Measurements from ENCODE around the gene LRATD1. TPM values are rescaled to one million over a fixed set of nuclear protein-coding genes. Genes with fewer than 3 reads are reported as not detected.

The LRATD1 gene
- total and polyA plus RNA-seq, 2 experiments from 2014 or later: 42.1 to 49.9 TPM

DNA sequence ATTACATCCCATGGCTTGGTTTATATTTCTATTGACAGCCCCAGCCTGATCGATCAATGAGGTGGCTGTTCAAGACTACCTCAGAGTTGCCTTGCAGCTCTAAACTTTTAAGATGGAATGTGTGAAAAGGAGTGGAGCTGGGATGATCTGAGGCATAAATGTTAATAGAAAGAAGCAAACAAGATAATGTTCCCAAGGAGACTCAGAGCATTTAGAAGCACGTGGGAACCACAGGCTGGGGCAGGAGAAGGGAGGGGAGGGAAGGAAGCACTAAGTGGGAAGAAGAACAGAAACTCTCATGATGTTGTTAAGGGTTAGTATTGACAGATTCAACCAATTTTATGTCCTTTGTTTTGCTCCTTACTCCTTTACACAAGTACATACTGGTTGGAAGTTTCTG is 28.8 kb upstream of the LRATD1 start:
- TF ChIP-seq EZH2phosphoT487 (IDR thresholded peaks at IDR 0.05; ENCODE audit: low read depth, severe bottlenecking, unreplicated experiment) (no peak), EZH2 (IDR thresholded peaks at IDR 0.05; ENCODE audit: borderline replicate concordance) (no peak)
- TF ChIP-seq, protein P1, sequence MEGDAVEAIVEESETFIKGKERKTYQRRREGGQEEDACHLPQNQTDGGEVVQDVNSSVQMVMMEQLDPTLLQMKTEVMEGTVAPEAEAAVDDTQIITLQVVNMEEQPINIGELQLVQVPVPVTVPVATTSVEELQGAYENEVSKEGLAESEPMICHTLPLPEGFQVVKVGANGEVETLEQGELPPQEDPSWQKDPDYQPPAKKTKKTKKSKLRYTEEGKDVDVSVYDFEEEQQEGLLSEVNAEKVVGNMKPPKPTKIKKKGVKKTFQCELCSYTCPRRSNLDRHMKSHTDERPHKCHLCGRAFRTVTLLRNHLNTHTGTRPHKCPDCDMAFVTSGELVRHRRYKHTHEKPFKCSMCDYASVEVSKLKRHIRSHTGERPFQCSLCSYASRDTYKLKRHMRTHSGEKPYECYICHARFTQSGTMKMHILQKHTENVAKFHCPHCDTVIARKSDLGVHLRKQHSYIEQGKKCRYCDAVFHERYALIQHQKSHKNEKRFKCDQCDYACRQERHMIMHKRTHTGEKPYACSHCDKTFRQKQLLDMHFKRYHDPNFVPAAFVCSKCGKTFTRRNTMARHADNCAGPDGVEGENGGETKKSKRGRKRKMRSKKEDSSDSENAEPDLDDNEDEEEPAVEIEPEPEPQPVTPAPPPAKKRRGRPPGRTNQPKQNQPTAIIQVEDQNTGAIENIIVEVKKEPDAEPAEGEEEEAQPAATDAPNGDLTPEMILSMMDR (IDR thresholded peaks at IDR 0.05; ENCODE audit: poor library complexity): no peak
- Histone ChIP-seq H2AFZ (no peak overlapping the region), H3K27me3 (no peaks in the 10 kb centered on the region), H3K79me2 (no peaks in the 10 kb centered on the region), H4K20me1 (ENCODE audit: insufficient read depth, poor library complexity, severe bottlenecking) (no peaks in the 10 kb centered on the region), H3K9me3 (ENCODE audit: low read depth) (no peaks in the 10 kb centered on the region), H3K4me1 (ENCODE audit: insufficient read depth) (no peaks in the 10 kb centered on the region), H3K36me3 (replicated peaks; ENCODE audit: insufficient read depth, low read depth) (no peaks in the 10 kb centered on the region), H3K4me2 (no peak overlapping the region), H3K4me3 (no peak overlapping the region), H3K27ac (no peak overlapping the region), H3K9me2 (replicated peaks; ENCODE audit: insufficient read depth) (no peaks in the 10 kb centered on the region)
- no peak for DNase-seq (ENCODE audit: low spot score)
- WGBS (ENCODE audit: low lambda C conversion rate, missing lambda C conversion rate): 54% methylated on average over 2 of the region's 2 CpGs

DNA sequence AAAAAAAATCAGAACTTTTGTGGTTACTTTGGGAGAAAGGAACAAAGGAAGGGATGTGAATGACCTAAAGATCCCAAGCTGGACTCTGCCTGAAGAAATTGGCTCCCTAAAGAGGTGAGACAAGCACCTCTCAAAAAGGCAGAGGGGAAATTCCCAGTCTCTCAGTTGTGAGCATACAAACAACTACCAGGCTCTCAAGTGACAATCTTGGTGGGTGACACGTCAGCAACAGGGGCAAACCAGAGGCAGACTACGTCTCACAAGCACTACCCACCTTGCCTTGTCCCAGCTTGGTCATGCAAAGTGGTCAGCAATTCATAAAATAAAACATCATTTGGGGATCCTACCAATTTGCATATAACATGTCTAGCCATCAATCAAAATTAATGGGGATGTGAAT is 24.3 kb upstream of the LRATD1 start:
- H3K4me1 ChIP-seq (ENCODE audit: insufficient read depth): no peaks in the 10 kb centered on the region
- TF ChIP-seq, protein P1 (IDR thresholded peaks at IDR 0.05; ENCODE audit: poor library complexity): no peak
- TF ChIP-seq EZH2phosphoT487 (IDR thresholded peaks at IDR 0.05; ENCODE audit: low read depth, severe bottlenecking, unreplicated experiment) (no peak), EZH2 (IDR thresholded peaks at IDR 0.05; ENCODE audit: borderline replicate concordance) (no peak)
- no peaks in the 10 kb centered on the region for H3K9me3 ChIP-seq (ENCODE audit: low read depth)
- no peak overlapping the region for H3K4me3 ChIP-seq
- WGBS (ENCODE audit: low lambda C conversion rate, missing lambda C conversion rate): 85% methylated on average over 2 of the region's 2 CpGs
- no peaks in the 10 kb centered on the region for H3K27me3 ChIP-seq
- no peaks in the 10 kb centered on the region for H3K79me2 ChIP-seq
- no peaks in the 10 kb centered on the region for H4K20me1 ChIP-seq (ENCODE audit: insufficient read depth, poor library complexity, severe bottlenecking)
- no peak overlapping the region for H3K4me2 ChIP-seq
- no peak for DNase-seq (ENCODE audit: low spot score)
- H2AFZ ChIP-seq: no peak overlapping the region
- no peak overlapping the region for H3K27ac ChIP-seq
- H3K9me2 ChIP-seq (replicated peaks; ENCODE audit: insufficient read depth): no peaks in the 10 kb centered on the region
- H3K36me3 ChIP-seq (replicated peaks; ENCODE audit: insufficient read depth, low read depth): no peaks in the 10 kb centered on the region

DNA sequence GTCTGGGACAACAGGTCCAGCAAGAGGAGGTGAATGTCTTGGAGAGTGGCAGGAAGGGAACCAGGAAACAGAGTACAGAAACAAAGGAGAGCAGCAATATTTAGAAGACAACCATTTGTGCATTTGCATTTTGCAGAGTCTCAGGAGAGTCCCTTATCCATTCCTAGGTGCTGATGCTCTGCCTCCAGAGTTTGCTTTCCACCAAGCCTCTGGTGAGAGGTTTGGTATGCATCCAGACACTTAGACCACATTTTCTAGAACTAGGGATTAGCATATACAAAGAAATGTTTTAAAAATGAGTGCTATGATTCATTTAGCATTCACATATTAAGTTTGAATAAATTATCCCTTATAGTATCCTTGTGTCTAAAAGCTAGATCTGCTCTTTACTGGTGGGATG is 18.5 kb upstream of the LRATD1 start:
- DNase-seq (ENCODE audit: low spot score): no peak
- no peaks in the 10 kb centered on the region for H3K36me3 ChIP-seq (replicated peaks; ENCODE audit: insufficient read depth, low read depth)

More for the DNA sequence above, 18.5 kb upstream of the LRATD1 start:
- Histone ChIP-seq H3K79me2 (no peaks in the 10 kb centered on the region), H3K4me3 (no peak overlapping the region), H3K27me3 (no peaks in the 10 kb centered on the region), H2AFZ (no peak overlapping the region), H3K4me2 (no peak overlapping the region), H3K4me1 (ENCODE audit: insufficient read depth) (no peaks in the 10 kb centered on the region), H3K9me3 (ENCODE audit: low read depth) (no peaks in the 10 kb centered on the region), H3K9me2 (replicated peaks; ENCODE audit: insufficient read depth) (no peaks in the 10 kb centered on the region), H4K20me1 (ENCODE audit: insufficient read depth, poor library complexity, severe bottlenecking) (no peaks in the 10 kb centered on the region), H3K27ac (no peak overlapping the region)
- TF ChIP-seq EZH2phosphoT487 (IDR thresholded peaks at IDR 0.05; ENCODE audit: low read depth, severe bottlenecking, unreplicated experiment) (no peak), EZH2 (IDR thresholded peaks at IDR 0.05; ENCODE audit: borderline replicate concordance) (no peak)
- TF ChIP-seq, protein P1 (IDR thresholded peaks at IDR 0.05; ENCODE audit: poor library complexity): no peak

All from hepatocyte (in vitro differentiated cells).